Measurements from ENCODE around the gene C20orf204. TPM values are rescaled to one million over a fixed set of nuclear protein-coding genes. Genes with fewer than 3 reads are reported as not detected.

Gene C20orf204
- total and polyA plus RNA-seq, 7 donors: under 0.01 to 1.7 (median 0.41) TPM; not detected in 2

- Histone ChIP-seq H3K36me3 (peaks cover 0 to 34% (median 6%) of the 10 kb centered on the region in 4 donors), H3K4me1 (no peaks in the 10 kb centered on the region), H3K4me3 (no peak overlapping the region), H3K27ac (no peak overlapping the region), H3K27me3 (no peaks in the 10 kb centered on the region), H3K9me3 (no peaks in the 10 kb centered on the region)
- 85 to 86% methylated on average over 14 of the region's 14 CpGs for WGBS, 2 donors
- TF ChIP-seq EP300 (IDR thresholded peaks at IDR 0.05): no peak
- no peak for TF ChIP-seq POLR2AphosphoS5 (IDR thresholded peaks at IDR 0.05)
- TF ChIP-seq POLR2A (IDR thresholded peaks at IDR 0.05): no peak
- TF ChIP-seq, protein P1, sequence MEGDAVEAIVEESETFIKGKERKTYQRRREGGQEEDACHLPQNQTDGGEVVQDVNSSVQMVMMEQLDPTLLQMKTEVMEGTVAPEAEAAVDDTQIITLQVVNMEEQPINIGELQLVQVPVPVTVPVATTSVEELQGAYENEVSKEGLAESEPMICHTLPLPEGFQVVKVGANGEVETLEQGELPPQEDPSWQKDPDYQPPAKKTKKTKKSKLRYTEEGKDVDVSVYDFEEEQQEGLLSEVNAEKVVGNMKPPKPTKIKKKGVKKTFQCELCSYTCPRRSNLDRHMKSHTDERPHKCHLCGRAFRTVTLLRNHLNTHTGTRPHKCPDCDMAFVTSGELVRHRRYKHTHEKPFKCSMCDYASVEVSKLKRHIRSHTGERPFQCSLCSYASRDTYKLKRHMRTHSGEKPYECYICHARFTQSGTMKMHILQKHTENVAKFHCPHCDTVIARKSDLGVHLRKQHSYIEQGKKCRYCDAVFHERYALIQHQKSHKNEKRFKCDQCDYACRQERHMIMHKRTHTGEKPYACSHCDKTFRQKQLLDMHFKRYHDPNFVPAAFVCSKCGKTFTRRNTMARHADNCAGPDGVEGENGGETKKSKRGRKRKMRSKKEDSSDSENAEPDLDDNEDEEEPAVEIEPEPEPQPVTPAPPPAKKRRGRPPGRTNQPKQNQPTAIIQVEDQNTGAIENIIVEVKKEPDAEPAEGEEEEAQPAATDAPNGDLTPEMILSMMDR (IDR thresholded peaks at IDR 0.05): no peak
- intact Hi-C loops (cut with DNase I): no loop called here
- no peak for DNase-seq
Measured at GRCh38 chr20:64072498-64073063, 36.6 kb downstream of the C20orf204 start.

DNA sequence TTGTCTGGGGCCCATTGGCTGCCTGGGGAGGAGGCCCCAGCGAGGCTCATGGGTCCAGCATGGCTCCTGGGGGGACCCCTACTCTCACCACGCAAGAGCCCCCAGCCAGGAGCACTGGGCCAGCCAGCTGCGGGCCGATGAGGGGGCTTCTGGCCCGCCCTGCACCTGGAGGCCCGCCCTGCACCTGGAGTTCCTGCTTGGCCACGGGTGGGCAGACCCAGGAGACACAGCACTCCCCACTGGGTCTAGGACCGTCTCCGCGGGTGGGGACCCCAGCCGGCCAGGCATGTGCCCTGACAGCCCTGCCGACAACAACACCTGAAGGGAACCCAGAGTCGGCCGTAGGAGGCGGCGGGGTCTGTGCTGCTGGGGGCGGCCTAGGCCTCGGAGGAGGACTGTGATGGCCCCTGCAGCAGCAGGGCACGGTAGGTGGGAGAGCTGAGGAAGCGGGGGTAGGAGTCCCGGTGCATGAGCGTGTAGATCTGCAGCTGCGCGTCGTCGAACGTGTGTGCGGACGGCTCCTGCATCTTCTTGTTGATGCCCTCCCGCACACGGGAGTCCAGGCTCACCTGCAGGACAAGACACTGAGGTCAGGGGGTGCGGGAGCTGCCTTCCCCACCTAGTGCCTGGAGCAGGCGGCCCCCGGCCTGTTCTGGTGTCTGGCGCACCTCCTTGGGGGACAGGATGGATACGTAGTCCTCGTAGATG, 37.6 kb downstream of the C20orf204 start:
- H3K9me3 ChIP-seq: no peaks in the 10 kb centered on the region
- TF ChIP-seq POLR2AphosphoS5 (IDR thresholded peaks at IDR 0.05) (no peak), POLR2A (IDR thresholded peaks at IDR 0.05) (no peak)
- H3K4me3 ChIP-seq: no peak overlapping the region
- intact Hi-C loops (cut with DNase I): no loop called here
- 92 to 93% methylated on average over 37 of the region's 37 CpGs for WGBS, 2 donors
- H3K27ac ChIP-seq: no peak overlapping the region
- H3K27me3 ChIP-seq: no peaks in the 10 kb centered on the region
- DNase-seq: no peak
- H3K4me1 ChIP-seq: peaks cover 0 to 7% (median 5%) of the 10 kb centered on the region in 4 donors
- peaks cover 0 to 34% (median 6%) of the 10 kb centered on the region in 4 donors for H3K36me3 ChIP-seq

GRCh38 chr20:64074184-64074789, 38.3 kb downstream of the C20orf204 start:
- Histone ChIP-seq H3K36me3 (peaks cover 0 to 34% (median 6%) of the 10 kb centered on the region in 4 donors), H3K4me3 (no peak overlapping the region), H3K27ac (no peak overlapping the region), H3K27me3 (no peaks in the 10 kb centered on the region), H3K9me3 (no peaks in the 10 kb centered on the region), H3K4me1 (peaks cover 0 to 13% (median 11%) of the 10 kb centered on the region in 4 donors)
- intact Hi-C loops (cut with DNase I): no loop called here
- TF ChIP-seq, protein P1 (IDR thresholded peaks at IDR 0.05): no peak
- TF ChIP-seq POLR2AphosphoS5 (IDR thresholded peaks at IDR 0.05): no peak
- no peak for TF ChIP-seq EP300 (IDR thresholded peaks at IDR 0.05)
- 91 to 96% methylated on average over 28 of the region's 28 CpGs for WGBS, 2 donors
- no peak for DNase-seq

DNA sequence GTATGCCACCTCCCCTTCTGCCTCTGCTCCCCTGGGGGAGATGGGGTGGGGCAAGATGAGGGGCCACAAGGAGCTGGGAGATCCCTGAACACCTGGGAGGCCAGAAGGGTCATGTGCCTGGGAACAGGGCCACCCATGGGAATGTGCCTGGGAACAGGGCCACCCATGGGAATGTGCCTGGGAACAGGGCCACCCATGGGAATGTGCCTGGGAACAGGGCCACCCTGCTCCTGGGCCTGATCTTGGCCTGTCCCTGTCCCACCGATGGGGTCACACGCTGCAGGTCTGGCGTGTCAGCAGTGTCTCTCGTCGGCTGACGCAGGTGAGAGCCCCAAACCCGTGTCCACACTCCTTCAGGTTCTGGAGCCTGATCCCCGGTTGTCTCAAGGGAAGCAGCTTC, 39.0 kb downstream of the C20orf204 start:
- peaks cover 0 to 33% (median 6%) of the 10 kb centered on the region in 4 donors for H3K36me3 ChIP-seq

DNA sequence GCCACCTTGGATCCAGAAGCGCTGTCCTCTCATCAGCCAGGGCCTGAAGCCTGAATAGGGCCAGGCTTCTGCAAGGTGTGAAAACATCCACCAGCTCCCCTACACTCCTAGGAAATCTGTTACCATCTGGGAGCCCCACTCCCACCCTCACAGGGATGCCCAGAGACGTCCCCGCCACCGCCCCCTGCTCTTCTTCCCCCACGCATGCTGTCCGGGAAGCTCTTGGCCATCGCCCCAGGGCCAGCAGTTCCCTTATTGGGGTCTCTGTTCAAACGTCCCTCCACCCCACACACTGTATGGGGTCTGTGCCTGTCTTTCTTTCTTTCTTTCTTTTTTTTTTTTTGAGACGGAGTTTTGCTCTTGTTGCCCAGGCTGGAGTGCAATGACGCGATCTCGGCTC, 39.6 kb downstream of the C20orf204 start:
- Histone ChIP-seq H3K4me3 (no peak overlapping the region), H3K9me3 (no peaks in the 10 kb centered on the region), H3K36me3 (peaks cover 0 to 27% (median 6%) of the 10 kb centered on the region in 4 donors), H3K27ac (no peak overlapping the region), H3K4me1 (peaks cover 0 to 16% (median 15%) of the 10 kb centered on the region in 4 donors), H3K27me3 (no peaks in the 10 kb centered on the region)
- intact Hi-C loops (cut with DNase I): no loop called here
- no peak for DNase-seq
- no peak for TF ChIP-seq POLR2AphosphoS5 (IDR thresholded peaks at IDR 0.05)
- TF ChIP-seq EP300 (IDR thresholded peaks at IDR 0.05): no peak
- TF ChIP-seq POLR2A (IDR thresholded peaks at IDR 0.05): no peak
- TF ChIP-seq, protein P1 (IDR thresholded peaks at IDR 0.05): no peak
- WGBS, 2 donors: 91 to 92% methylated on average over 12 of the region's 12 CpGs

More for the DNA sequence above, 39.0 kb downstream of the C20orf204 start:
- H3K4me1 ChIP-seq: peaks cover 0 to 16% (median 15%) of the 10 kb centered on the region in 4 donors
- no peak overlapping the region for H3K4me3 ChIP-seq
- no peak overlapping the region for H3K27ac ChIP-seq
- 93 to 94% methylated on average over 8 of the region's 8 CpGs for WGBS, 2 donors
- no peaks in the 10 kb centered on the region for H3K9me3 ChIP-seq
- intact Hi-C loops (cut with DNase I): no loop called here
- H3K27me3 ChIP-seq: no peaks in the 10 kb centered on the region
- no peak for DNase-seq
- TF ChIP-seq EP300 (IDR thresholded peaks at IDR 0.05): no peak

Measured in sigmoid colon (tissue), 7 donors.